Peyer's patch (tissue), 4 donors: ENCODE results near the gene CDH4. TPM values are rescaled to one million over a fixed set of nuclear protein-coding genes. Genes with fewer than 3 reads are reported as not detected.

Source experiments
- DNase-seq, 3 donors: peaks; one replicate each; pipeline ENCODE4 v3.0.0-alpha.2; 2017 to 2019
- H3K27ac ChIP-seq, 4 donors: fragments of 200-600 bp; sonication (generic); one replicate each; pipeline ENCODE4 v1.5.1; 2016 to 2019
- H3K27me3 ChIP-seq, 2 donors: fragments of 200-600 bp; sonication (generic); one replicate each; pipeline ENCODE4 v1.5.1; 2019
- H3K36me3 ChIP-seq, 3 donors: fragments of 200-600 bp; sonication (generic); one replicate each; pipeline ENCODE4 v1.5.1; 2016 to 2019
- H3K4me1 ChIP-seq, 4 donors: fragments of 200-600 bp; sonication (generic); one replicate each; pipeline ENCODE4 v1.5.1; 2016 to 2019
- H3K4me3 ChIP-seq, 4 donors: fragments of 200-600 bp; sonication (generic); 1 replicate in 3 of 4; 2 replicates in 1 of 4; pipeline ENCODE4 v1.5.1; 2016 to 2019; ENCODE audit warnings: mild to moderate bottlenecking in 1 of 4
- H3K9me3 ChIP-seq, 4 donors: fragments of 200-600 bp; sonication (generic); one replicate each; pipeline ENCODE4 v1.5.1; 2016 to 2019; ENCODE audit warnings: mild to moderate bottlenecking in 1 of 4
- POLR2A ChIP-seq, 2 donors: fragments of 450-650 bp; IDR thresholded peaks; one replicate each; pipeline ENCODE4 v1.5.1; 2017; ENCODE audit warnings: antibody characterized with exemption in 2 of 2, mild to moderate bottlenecking in 2 of 2, moderate library complexity in 2 of 2
- total RNA-seq, 4 donors: library from RNA; depleted of rRNA; stranded (reverse); fragments of >200 nt; gene quantifications; one replicate each; pipeline ENCODE4 v1.1.0, GENCODE V29; 2016
- TF ChIP-seq, protein P1 (sequence below), 6 experiments: fragments of 450-650 bp in 4 of 6; fragments of 200-600 bp in 2 of 6; sonication (generic) in 1 of 6; IDR thresholded peaks; one replicate each; pipeline ENCODE4 v1.5.1; 2017 to 2019; ENCODE audit warnings: antibody characterized with exemption in 6 of 6, mild to moderate bottlenecking in 3 of 6, moderate library complexity in 1 of 6

Gene CDH4
- total RNA-seq, 4 donors from 2014 or later = 0.27 TPM; not detected in 3

DNA sequence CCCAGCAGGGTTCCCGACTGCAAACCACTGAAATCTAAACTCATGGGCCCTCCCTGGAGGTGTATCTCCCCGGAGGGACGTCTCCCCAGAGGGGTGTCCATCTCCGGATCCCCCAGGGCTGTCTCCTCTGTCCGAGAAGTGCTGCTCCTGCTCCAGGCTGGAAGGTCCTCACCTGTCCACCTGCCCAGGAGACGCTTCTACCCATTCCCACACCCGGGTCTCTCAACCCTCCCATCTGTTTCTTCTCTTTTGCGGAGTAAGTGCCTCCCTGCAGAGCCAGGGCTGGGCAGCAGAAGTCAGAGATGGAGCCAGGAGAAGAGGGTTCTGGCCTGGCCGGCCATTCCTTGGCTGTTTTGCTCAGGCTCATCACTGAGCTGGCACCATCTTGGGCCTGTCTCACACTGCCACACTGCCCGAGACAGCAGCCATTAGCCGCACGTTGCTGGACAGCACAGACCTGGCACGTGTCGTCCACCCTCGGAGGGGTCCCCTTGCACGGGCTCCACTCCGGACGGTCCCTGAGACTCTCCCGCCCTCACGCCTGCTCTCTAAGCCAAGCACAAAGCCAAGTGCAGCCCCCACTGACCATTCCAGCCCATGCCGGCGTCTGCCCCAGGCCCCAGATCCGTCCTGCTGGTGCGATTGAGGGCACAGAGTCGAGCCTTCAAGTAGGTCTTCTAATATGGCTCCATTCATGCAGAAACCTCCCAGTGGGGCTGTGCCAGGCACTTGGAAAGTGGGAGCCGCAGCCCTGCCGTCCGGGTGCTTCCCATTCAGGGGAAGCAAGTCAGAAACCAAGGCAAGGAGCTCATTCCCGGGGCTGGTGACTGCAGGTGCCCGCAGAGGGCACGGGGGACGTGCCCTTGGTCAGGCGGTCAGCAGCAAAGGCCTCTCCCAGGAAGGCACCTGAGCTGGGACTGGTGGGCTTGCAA lies 445.9 kb downstream of the CDH4 start:
- H3K27me3 ChIP-seq = no peaks in the 10 kb centered on the region

GRCh38 chr20:61698598-61699494 lies 446.8 kb downstream of the CDH4 start:
- no peaks in the 10 kb centered on the region for H3K36me3 ChIP-seq
- H3K9me3 ChIP-seq = no peaks in the 10 kb centered on the region
- H3K27ac ChIP-seq = no peak overlapping the region
- H3K4me3 ChIP-seq = no peak overlapping the region
- DNase-seq = no peak
- H3K4me1 ChIP-seq = no peaks in the 10 kb centered on the region
- TF ChIP-seq POLR2A (IDR thresholded peaks at IDR 0.05) = no peak
- TF ChIP-seq, protein P1, sequence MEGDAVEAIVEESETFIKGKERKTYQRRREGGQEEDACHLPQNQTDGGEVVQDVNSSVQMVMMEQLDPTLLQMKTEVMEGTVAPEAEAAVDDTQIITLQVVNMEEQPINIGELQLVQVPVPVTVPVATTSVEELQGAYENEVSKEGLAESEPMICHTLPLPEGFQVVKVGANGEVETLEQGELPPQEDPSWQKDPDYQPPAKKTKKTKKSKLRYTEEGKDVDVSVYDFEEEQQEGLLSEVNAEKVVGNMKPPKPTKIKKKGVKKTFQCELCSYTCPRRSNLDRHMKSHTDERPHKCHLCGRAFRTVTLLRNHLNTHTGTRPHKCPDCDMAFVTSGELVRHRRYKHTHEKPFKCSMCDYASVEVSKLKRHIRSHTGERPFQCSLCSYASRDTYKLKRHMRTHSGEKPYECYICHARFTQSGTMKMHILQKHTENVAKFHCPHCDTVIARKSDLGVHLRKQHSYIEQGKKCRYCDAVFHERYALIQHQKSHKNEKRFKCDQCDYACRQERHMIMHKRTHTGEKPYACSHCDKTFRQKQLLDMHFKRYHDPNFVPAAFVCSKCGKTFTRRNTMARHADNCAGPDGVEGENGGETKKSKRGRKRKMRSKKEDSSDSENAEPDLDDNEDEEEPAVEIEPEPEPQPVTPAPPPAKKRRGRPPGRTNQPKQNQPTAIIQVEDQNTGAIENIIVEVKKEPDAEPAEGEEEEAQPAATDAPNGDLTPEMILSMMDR (IDR thresholded peaks at IDR 0.05) = no peak
- no peaks in the 10 kb centered on the region for H3K27me3 ChIP-seq

More for the DNA sequence above, 445.9 kb downstream of the CDH4 start:
- no peaks in the 10 kb centered on the region for H3K4me1 ChIP-seq
- TF ChIP-seq POLR2A (IDR thresholded peaks at IDR 0.05) = no peak
- TF ChIP-seq, protein P1 (IDR thresholded peaks at IDR 0.05) = no peak
- no peak overlapping the region for H3K27ac ChIP-seq
- no peak overlapping the region for H3K4me3 ChIP-seq
- H3K36me3 ChIP-seq = no peaks in the 10 kb centered on the region
- DNase-seq = no peak
- H3K9me3 ChIP-seq = no peaks in the 10 kb centered on the region

GRCh38 chr20:61699495-61700374 lies 447.7 kb downstream of the CDH4 start:
- TF ChIP-seq, protein P1 (IDR thresholded peaks at IDR 0.05) = no peak
- TF ChIP-seq POLR2A (IDR thresholded peaks at IDR 0.05) = no peak
- Histone ChIP-seq H3K36me3 (no peaks in the 10 kb centered on the region), H3K9me3 (no peaks in the 10 kb centered on the region), H3K27me3 (no peaks in the 10 kb centered on the region), H3K4me3 (no peak overlapping the region), H3K27ac (no peak overlapping the region), H3K4me1 (no peaks in the 10 kb centered on the region)
- no peak for DNase-seq

DNA sequence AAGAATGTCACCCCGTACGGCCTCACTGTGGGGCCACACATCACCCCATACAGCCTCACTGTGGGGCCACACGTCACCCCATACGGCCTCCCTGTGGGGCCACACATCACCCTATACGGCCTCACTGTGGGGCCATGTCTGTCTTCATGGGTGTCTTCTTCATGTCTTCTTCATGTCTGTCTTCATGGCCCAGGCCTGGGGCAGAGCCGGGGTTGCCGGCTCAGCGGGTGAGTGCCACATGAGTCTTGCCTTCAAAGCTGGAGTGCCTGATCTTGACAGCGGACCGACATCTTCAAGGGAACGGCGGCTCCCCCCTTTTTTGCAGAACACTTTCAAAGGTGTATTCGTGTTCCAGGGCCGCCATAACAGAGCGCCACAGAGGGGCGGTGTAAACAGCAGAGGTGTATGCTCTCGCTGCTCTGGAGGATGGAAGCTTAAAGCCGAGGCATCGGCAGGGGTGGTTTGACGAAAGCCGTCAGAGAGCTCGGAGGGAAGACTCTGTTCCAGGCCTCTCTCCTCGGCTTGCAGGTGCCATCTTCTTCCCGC lies 448.6 kb downstream of the CDH4 start:
- no peak for TF ChIP-seq POLR2A (IDR thresholded peaks at IDR 0.05)
- TF ChIP-seq, protein P1 (IDR thresholded peaks at IDR 0.05) = no peak
- Histone ChIP-seq H3K36me3 (no peaks in the 10 kb centered on the region), H3K4me3 (no peak overlapping the region), H3K4me1 (no peaks in the 10 kb centered on the region), H3K27ac (no peak overlapping the region), H3K27me3 (no peaks in the 10 kb centered on the region), H3K9me3 (no peaks in the 10 kb centered on the region)
- DNase-seq = no peak

DNA sequence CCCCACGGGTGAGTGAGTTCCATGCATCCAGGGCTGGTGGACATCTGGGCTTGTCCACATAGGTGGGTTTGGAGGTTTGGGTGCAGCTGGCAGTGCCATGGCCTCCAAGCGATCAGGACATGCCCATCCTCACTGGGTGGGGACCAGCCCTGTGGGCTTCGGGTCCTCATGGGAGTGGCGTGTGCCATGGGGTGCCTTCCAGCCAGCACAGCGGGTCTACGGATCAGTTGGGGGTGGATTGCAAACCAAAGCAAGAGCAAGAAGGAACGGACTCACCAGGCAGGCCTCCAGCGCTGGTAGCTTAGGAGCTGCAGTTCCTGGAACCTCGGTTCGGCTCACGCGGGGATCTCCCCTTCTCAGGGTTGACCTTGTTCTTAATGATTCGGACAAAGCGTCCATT lies 449.3 kb downstream of the CDH4 start:
- no peak overlapping the region for H3K4me3 ChIP-seq
- H3K9me3 ChIP-seq = no peaks in the 10 kb centered on the region
- H3K27ac ChIP-seq = no peak overlapping the region
- no peaks in the 10 kb centered on the region for H3K27me3 ChIP-seq
- TF ChIP-seq POLR2A (IDR thresholded peaks at IDR 0.05) = no peak
- TF ChIP-seq, protein P1 (IDR thresholded peaks at IDR 0.05) = no peak
- no peak for DNase-seq
- no peaks in the 10 kb centered on the region for H3K36me3 ChIP-seq
- H3K4me1 ChIP-seq = no peaks in the 10 kb centered on the region
